Thymus (tissue), 11 donors: ENCODE results near the gene SPHK2. TPM values are rescaled to one million over a fixed set of nuclear protein-coding genes. Genes with fewer than 3 reads are reported as not detected.

Experiments used
- DNase-seq, 9 donors: peaks; one replicate each; pipeline ENCODE4 v3.0.0-alpha.2; 2013; ENCODE audit warnings: low spot score in 9 of 9, low read depth in 6 of 9, missing footprints in 1 of 9
- H3K27ac ChIP-seq, 2 donors: one replicate each; pipeline ENCODE4 v1.5.1; 2013; ENCODE audit warnings: control low read depth in 1 of 2, low read depth in 1 of 2, low read length in 1 of 2, mild to moderate bottlenecking in 1 of 2, moderate library complexity in 1 of 2
- H3K27me3 ChIP-seq, 2 donors: one replicate each; pipeline ENCODE4 v1.5.1; 2013; ENCODE audit warnings: low read length in 1 of 2; ENCODE audit not compliant: control insufficient read depth in 2 of 2, insufficient read depth in 1 of 2
- H3K36me3 ChIP-seq, 2 donors: one replicate each; pipeline ENCODE4 v1.5.1; 2013; ENCODE audit warnings: low read length in 1 of 2, mild to moderate bottlenecking in 1 of 2, moderate library complexity in 1 of 2; ENCODE audit not compliant: control insufficient read depth in 2 of 2, insufficient read depth in 2 of 2
- H3K4me1 ChIP-seq, 2 donors: one replicate each; pipeline ENCODE4 v1.5.1; 2013; ENCODE audit warnings: low read length in 2 of 2; ENCODE audit not compliant: control insufficient read depth in 2 of 2, insufficient read depth in 2 of 2
- H3K4me3 ChIP-seq, 2 donors: one replicate each; pipeline ENCODE4 v1.5.1; 2013; ENCODE audit warnings: low read length in 2 of 2, control low read depth in 1 of 2, mild to moderate bottlenecking in 1 of 2
- H3K9me3 ChIP-seq, 2 donors: one replicate each; pipeline ENCODE4 v1.5.1; 2013; ENCODE audit warnings: low read length in 1 of 2, mild to moderate bottlenecking in 1 of 2; ENCODE audit not compliant: control insufficient read depth in 2 of 2, insufficient read depth in 1 of 2
- WGBS: extraction: QIAGEN DNeasy Blood & Tissue Kit; methylation state at CpG from one replicate; pipeline ENCODE4 v1.1.7; 2013; 5-methylcytosine and 5-hydroxymethylcytosine counted together
- polyA plus RNA-seq: library from polyadenylated mRNA; stranded (reverse); fragments of 200-250 nt; gene quantifications from one replicate; pipeline ENCODE4 v1.2.3, GENCODE V29; 2013
- total RNA-seq: library from RNA; stranded (reverse); fragments of 120-200 nt; gene quantifications from one replicate; pipeline ENCODE4 v1.2.4, GENCODE V29; 2013
- donor health status: healthy.

The SPHK2 gene
- total and polyA plus RNA-seq, 2 donors, result 4.6 to 13.4 TPM

DNA sequence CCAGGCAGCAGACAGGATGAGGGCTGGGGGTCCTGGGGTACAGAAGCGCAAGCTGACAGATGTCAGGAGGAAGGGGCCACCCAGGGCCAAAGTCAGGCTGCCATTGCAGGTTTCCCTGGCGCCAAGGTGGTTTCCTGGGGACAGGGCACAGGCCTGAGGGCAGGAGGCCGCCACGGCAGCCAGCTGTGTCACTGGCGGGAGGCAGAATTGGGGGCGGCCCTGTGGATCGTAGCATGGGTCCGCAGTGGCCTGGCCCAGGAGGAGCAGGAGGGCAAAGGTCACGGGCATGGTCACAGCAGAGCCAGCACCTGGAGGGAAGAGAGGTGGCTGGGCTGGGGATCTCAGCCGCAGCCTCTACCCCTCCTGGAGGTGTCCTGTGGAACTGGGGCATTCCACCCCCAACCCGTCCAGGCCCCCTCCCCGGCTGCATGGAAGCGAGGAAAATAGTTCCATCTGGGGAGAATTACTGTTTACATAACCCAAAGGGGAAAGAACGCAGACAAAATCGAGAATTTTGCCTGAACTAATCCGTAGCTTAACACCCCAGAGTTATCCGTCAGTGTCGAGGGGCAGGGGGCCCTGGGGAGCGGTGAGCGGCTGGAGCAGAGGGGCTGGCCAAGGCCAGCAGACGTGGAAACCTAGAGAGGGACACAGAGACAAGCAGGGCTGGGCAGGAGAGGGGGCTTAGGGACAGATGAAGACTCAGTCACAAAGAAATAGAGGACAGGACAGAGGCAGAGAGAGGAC lies 51.6 kb downstream of the SPHK2 start:
- 93% methylated on average over 21 of the region's 21 CpGs for WGBS
- H3K9me3 ChIP-seq, result no peaks in the 10 kb centered on the region
- DNase-seq, result no peak
- H3K4me3 ChIP-seq, result no peak overlapping the region
- no peak overlapping the region for H3K27ac ChIP-seq
- peaks cover 0 to 31% of the 10 kb centered on the region in 2 donors for H3K27me3 ChIP-seq
- H3K36me3 ChIP-seq, result no peaks in the 10 kb centered on the region
- H3K4me1 ChIP-seq, result peaks cover 4 to 8% of the 10 kb centered on the region in 2 donors

DNA sequence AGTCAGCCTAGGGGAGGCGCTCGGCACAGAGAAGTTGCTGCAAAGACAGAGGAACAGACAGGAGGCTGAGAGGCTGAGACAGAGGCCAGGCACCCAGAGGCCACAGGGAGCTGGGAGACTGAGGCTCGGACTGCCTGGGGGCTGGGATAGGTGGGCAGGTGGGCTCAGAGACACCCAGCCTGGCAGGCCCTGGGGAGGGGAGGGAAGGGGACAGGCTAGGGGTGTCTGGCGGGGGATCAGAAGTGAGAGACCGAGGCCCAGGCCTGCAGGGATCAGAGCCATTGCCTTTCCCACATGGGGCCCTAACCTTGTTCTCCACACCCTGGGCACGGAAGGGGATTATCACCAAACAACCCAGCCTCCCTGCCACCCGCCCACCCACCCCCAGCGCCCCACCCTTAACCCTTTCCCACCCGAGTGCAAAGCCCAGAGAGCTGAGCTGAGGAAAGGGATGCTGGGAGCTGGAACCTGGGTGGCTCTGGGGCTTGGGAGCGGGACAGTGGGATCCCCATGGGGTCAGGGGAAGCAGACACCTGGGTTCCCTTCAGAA lies 52.2 kb downstream of the SPHK2 start:
- 94% methylated on average over 10 of the region's 10 CpGs for WGBS
- Histone ChIP-seq H3K27me3 (peaks cover 0 to 31% of the 10 kb centered on the region in 2 donors), H3K36me3 (no peaks in the 10 kb centered on the region), H3K27ac (no peak overlapping the region), H3K9me3 (no peaks in the 10 kb centered on the region), H3K4me3 (no peak overlapping the region), H3K4me1 (peaks cover 4 to 10% of the 10 kb centered on the region in 2 donors)
- no peak for DNase-seq

DNA sequence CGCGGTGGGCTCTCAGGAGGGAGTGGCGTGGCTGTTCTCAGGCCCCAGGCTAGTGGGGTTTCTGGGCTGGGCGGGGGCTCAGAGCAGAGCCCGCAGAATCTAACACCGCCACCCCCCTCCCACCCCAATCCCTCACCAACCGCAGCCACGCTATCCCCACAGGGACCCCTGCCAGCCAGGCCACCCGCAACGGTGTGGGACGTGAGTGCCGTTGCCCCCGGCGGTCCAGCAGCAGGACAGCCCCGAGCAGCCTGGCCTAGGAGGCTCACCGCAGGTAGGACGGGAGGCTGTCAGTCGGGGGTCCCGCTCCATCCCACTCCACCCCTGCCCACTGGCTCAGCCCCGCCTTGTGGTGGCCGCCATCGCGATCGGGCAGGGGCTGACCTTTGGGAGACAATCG lies 53.7 kb downstream of the SPHK2 start, which contains the start of gene NTN5:
Gene NTN5 (minus strand): TSS at position 24 of the 400 bp plus-strand sequence. CDS start 2,031 bp downstream, outside the sequence.
- Histone ChIP-seq H3K4me3 (no peak within 1 kb of the TSS), H3K36me3 (no peaks in the 10 kb centered on the region), H3K9me3 (no peaks in the 10 kb centered on the region), H3K27ac (no peak within 1 kb of the TSS), H3K27me3 (peaks cover 0 to 31% of the 10 kb centered on the region in 2 donors), H3K4me1 (peaks cover 4 to 10% of the 10 kb centered on the region in 2 donors)
- 87% methylated on average over 25 of the region's 25 CpGs for WGBS
- DNase-seq, result no peak

DNA sequence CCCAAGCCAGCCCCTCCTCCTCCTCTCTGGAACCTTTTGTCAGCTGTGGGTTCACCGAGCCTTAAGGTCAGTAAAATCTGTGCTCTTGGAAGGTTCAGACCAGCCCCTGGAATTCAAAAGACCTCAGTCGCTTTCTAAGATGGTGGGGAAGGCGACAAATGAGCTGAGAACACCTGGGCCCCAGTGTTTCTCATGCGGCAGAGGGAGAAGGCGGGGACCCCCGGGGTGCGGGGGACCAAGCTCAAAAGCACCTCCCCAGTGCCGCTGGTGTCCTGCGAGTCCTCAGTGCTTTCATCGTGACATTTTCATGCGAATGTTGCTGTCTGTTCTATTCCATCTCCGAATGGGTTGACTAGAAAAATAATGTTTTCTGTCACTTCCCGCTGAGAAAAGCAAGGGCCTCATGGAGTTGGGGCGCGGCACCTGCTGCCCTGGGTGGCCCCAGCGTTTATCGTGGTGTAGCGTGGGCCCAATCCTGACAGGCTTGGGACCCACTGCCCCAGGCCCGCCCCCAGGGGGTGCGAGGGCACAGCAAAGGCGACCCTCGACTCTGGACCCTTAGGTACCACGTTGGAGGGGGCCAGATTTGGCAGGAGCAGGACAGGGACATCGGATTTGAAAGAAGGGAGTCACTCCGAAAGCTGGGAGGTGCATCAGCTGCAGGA lies 54.3 kb downstream of the SPHK2 start:
- DNase-seq, result no peak
- peaks cover 7 to 10% of the 10 kb centered on the region in 2 donors for H3K4me1 ChIP-seq
- 88% methylated on average over 25 of the region's 25 CpGs for WGBS

DNA sequence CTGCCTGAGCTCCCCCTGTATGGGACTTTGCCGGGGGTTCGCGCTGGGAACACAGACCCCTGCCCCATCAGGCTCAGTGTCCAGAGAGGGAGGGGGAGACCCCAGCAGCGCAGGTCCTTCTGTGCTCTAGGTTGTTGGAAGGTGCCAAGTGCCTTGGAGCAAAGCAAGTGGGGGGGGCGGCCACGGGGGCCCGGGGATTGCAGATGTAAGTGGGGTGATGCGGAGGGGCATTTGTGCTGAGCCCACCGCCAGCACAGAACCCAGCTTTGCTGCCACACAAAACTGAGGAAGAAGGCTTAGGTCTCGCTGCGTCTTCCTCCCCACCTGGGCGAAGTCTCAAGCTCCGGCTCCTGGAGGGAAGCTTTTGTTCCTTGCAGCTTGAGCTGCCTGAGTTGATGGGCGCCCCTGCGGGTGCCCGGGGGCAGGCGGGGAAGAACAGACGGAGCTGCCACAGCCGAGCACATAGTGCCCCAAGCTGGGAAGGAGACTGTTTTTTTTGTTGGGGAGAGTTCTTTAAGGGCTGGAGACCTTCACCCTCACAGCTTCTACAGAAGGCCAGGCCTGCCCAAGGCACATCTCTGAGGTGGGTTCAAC lies 55.0 kb downstream of the SPHK2 start:
- no peak for DNase-seq
- H3K4me1 ChIP-seq, result peaks cover 7 to 10% of the 10 kb centered on the region in 2 donors
- no peak overlapping the region for H3K4me3 ChIP-seq
- WGBS, result 92% methylated on average over 19 of the region's 19 CpGs
- no peaks in the 10 kb centered on the region for H3K36me3 ChIP-seq
- H3K27me3 ChIP-seq, result peaks cover 0 to 31% of the 10 kb centered on the region in 2 donors
- H3K9me3 ChIP-seq, result no peaks in the 10 kb centered on the region
- H3K27ac ChIP-seq, result no peak overlapping the region

More for the DNA sequence above, 54.3 kb downstream of the SPHK2 start:
- peaks cover 0 to 31% of the 10 kb centered on the region in 2 donors for H3K27me3 ChIP-seq
- no peak overlapping the region for H3K27ac ChIP-seq
- H3K9me3 ChIP-seq, result no peaks in the 10 kb centered on the region
- H3K36me3 ChIP-seq, result no peaks in the 10 kb centered on the region
- no peak overlapping the region for H3K4me3 ChIP-seq

DNA sequence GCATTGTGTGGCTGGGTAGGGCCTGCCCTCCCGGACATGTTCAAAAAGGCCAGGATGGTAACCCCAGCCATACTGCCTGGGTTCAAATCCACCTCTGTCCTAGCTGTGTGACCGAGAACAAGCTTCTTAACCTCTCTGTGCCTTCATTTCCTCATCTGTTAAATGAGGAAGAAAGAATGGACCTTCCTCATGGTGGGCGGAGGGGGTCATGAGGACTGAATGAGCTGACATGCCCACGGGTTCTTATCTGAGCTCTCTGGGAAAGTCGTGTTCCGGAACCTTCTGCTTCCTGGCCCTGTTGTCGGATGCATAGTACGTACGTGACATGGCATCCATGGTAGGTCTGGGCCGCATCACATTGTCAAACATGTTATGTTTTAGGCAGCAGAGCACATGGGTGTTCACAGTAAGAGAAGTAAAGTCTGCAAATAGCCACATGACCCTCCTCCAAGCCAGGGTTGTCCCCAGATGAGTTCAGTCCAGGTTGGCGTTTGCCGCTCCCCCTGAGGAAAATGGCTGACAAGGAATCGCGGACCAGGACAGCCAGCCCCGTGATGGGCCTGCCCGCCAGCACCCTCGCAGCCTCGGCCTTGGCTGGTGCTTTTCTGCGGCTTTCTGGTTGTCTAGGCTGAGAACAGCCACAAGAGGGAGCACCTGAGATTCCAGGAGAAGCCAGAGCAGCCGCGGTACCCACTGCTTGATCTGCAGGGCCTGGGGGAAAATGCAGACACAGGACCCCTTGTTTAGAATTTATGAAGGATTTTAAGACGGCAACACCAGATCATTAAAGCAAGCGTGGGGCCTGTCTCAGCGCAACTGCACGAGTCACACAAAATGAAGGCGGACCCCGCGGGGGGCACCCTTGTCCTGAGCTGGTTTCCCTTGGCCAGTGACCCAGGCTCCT lies 55.9 kb downstream of the SPHK2 start:
- H3K4me1 ChIP-seq, result peaks cover 7 to 10% of the 10 kb centered on the region in 2 donors
- 49% methylated on average over 28 of the region's 28 CpGs for WGBS
- H3K9me3 ChIP-seq, result peaks cover 0 to 4% of the 10 kb centered on the region in 2 donors
- no peak overlapping the region for H3K4me3 ChIP-seq
- peak; percentile 44 to 91 (median 77) for DNase-seq
- H3K27ac ChIP-seq, result no peak overlapping the region
- peaks cover 0 to 31% of the 10 kb centered on the region in 2 donors for H3K27me3 ChIP-seq
- H3K36me3 ChIP-seq, result no peaks in the 10 kb centered on the region

DNA sequence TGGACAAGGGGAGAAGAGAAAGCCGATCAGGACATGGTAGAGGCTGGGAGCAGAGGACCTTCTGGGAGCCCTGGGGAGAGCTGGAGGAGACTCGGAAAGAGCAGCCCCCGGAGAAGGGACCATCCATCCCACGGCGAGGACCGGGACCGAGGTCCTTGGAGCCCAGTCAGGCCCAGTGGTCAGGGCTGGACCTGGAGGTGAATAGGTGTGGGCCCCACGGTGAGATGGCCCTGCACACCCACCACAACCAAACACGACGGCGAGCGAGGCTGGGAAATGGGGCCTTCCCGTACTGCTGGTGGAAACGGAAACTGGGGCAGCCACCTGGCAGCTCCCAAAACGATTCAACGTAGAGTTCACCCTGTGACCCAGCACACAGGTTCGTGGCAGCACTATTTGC lies 57.2 kb downstream of the SPHK2 start:
- H3K27ac ChIP-seq, result peak overlapping the region in 1 of 2 donors; percentile 51
- peaks cover 18 to 21% of the 10 kb centered on the region in 2 donors for H3K4me1 ChIP-seq

DNA sequence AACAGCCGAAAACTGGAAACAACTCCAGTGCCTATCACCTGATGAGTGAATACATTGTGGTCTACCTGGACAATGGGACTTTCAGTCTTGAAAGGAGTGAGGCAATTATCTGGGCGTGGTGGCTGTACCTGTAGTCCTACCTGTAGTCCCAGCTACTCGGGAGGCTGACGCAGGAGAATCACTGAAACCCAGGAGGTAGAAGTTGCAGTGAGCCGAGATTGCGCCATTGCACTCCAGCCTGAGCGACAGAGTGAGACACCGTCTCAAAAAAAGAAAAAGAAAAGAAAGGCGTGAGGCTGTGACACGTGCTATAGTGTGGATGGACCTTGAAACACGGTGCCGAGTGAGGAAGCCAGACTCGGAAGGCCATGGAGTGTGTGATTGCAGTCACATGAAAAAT lies 57.6 kb downstream of the SPHK2 start:
- Histone ChIP-seq H3K4me3 (no peak overlapping the region), H3K27me3 (peaks cover 0 to 29% of the 10 kb centered on the region in 2 donors), H3K4me1 (peaks cover 19 to 25% of the 10 kb centered on the region in 2 donors), H3K27ac (peak overlapping the region in 1 of 2 donors; percentile 51), H3K9me3 (peaks cover 0 to 4% of the 10 kb centered on the region in 2 donors), H3K36me3 (no peaks in the 10 kb centered on the region)
- WGBS, result 97% methylated on average over 13 of the region's 13 CpGs
- DNase-seq, result no peak

More for the DNA sequence above, 57.2 kb downstream of the SPHK2 start:
- H3K9me3 ChIP-seq, result peaks cover 0 to 4% of the 10 kb centered on the region in 2 donors
- 94% methylated on average over 17 of the region's 17 CpGs for WGBS
- no peak overlapping the region for H3K4me3 ChIP-seq
- no peaks in the 10 kb centered on the region for H3K36me3 ChIP-seq
- no peak for DNase-seq
- H3K27me3 ChIP-seq, result peaks cover 0 to 29% of the 10 kb centered on the region in 2 donors
